ENCODE data around the gene LINGO3.
"Not testable (repeated sequence)": the region's sequence is repeated elsewhere in the genome, so short reads cannot be mapped to it uniquely, and the experiment has no call there.

The LINGO3 gene, protein sequence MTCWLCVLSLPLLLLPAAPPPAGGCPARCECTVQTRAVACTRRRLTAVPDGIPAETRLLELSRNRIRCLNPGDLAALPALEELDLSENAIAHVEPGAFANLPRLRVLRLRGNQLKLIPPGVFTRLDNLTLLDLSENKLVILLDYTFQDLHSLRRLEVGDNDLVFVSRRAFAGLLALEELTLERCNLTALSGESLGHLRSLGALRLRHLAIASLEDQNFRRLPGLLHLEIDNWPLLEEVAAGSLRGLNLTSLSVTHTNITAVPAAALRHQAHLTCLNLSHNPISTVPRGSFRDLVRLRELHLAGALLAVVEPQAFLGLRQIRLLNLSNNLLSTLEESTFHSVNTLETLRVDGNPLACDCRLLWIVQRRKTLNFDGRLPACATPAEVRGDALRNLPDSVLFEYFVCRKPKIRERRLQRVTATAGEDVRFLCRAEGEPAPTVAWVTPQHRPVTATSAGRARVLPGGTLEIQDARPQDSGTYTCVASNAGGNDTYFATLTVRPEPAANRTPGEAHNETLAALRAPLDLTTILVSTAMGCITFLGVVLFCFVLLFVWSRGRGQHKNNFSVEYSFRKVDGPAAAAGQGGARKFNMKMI

GRCh38 chr19:2308114-2308556 is at the start of gene LINGO3:
LINGO3 (minus strand) TSS chr19:2308154; CDS start chr19:2291776, 16,378 bp downstream.
- no peak for DNase-seq (ENCODE audit: low read depth)

DNA sequence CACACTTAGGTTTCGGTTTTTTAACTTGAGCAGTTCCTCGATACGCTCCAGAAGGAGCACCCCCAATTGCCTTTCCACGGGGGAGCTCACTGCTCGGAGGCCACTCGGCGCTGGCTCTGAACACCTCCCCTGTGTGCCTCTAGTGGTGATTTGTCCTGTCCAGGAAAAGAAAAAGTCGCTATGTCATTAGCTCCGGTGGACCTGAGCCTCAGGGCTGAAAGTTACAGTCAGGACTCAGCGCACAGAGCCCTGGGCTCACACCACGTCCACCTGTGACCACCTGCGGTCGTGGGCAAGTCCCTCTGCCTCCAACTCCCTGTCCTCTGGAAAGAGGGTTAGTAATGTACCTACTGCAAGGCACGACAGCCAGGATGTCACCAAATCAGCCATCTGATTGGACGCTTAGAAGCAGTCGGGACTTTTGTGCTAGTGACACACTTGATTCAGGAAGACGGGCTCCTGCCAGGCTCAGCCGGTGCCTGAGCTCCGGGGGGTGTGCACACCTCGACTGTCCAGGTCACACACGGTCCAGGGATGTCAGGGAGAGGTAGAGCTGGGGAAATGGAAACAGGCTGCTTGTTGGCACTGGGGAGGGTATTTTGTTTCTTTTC is 48.2 kb upstream of the LINGO3 start:
- DNase-seq (ENCODE audit: low read depth) = no peak

- DNase-seq (ENCODE audit: low read depth) = peak; percentile 54
Measured at GRCh38 chr19:2355168-2356035, 47.4 kb upstream of the LINGO3 start.

- no peak for DNase-seq (ENCODE audit: low read depth)
Measured at GRCh38 chr19:2354670-2355069, 46.7 kb upstream of the LINGO3 start.

GRCh38 chr19:2353887-2354592 is 46.1 kb upstream of the LINGO3 start:
- no peak for DNase-seq (ENCODE audit: low read depth)

DNA sequence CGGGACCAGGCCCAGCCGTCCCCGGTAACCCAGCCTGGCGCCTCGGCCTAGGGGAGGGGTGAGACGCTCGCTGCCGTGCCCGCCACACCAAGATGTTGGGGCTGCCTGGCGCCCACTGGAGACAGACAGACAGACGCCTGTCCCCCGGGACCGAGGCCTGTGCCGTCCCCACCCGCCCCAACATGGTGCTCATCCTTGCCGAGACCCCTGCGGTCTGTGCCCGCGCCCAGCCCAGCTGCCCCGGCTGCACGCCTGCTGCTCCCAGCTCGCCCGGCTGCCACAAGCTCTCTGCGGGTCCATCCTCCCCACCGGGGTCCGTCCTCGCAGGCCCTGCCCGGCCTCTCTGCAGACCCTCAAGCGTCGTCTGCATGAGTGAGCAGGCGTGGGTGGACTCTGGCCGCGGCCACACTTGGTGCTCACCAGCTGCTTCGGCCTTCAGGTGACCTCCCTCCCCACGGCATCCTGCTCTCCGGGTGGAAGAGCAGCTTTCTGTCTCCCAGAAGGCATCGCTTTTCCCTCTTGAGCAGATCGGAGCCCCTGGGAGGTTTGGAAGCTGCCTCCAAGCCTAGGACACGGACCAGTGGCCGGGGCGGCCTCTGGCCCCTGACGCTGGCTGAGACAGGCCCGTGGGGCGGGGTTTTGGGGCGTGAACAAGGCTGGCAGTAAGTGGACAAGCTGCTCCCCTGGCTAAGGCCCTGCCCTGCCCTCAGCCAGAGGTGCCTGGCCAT is 45.4 kb upstream of the LINGO3 start:
- DNase-seq (ENCODE audit: low read depth) = no peak

- DNase-seq (ENCODE audit: low read depth) = no peak
Measured at GRCh38 chr19:2352121-2352520, 44.2 kb upstream of the LINGO3 start.

GRCh38 chr19:2351591-2351990 is 43.6 kb upstream of the LINGO3 start:
- DNase-seq (ENCODE audit: low read depth) = no peak

- no peak for DNase-seq (ENCODE audit: low read depth)
Measured at GRCh38 chr19:2350656-2351055, 42.7 kb upstream of the LINGO3 start.

DNA sequence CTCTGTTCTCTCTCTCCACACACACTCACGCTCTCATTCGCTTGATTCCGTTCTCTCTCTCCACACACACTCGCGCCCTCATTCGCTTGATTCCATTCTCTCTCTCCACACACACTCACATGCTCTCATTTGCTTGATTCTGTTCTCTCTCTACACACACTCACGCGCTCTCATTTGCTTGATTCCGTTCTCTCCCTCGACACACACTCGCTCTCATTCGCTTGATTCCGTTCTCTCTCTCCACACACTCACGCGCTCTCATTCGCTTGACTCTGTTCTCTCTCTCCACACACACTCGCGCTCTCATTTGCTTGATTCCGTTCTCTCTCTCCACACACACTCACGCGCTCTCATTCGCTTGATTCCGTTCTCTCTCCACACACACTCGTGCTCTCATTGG is 41.9 kb upstream of the LINGO3 start:
- DNase-seq (ENCODE audit: low read depth) = not testable (repeated sequence)

DNA sequence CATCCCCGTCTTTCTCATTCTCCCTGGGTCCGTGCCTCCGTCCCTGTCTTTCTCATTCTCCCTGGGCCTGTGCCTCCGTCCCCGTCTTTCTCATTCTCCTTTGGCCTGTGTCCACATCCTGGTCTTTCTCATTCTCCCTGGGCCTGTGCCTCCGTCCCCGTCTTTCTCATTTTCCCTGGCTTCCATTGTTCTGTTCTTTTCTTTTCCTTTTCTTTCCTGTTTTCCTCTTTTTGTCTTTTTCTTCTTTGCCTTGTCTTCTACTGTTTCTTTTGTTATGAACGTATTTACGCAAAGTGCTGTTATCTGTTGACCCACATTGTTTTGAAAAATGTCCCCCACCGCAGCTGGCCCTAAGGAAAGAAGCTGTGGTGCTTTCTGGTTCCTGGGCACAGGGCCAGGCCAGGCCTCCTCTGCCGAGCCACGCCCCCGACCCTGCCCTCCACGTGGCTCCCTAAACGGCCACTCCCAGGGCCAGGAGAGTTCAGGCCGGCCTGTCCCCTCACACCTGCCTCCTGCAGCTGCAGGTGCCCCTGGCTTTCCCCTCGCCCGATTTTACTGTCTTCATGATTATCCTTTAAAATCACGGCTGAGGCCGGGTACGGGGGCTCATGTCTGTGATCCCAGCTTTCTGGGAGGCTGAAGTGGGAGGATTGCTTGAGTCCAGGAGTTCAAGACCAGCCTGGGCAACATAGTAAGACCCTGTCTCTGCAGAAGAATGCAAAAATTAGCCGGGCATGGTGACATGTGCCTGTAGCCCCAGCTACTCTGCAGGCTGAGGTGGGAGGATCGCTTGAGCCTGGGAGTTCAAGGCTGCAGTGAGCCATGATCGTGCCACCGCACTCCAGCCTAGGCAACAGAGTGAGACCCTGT is 38.1 kb upstream of the LINGO3 start:
- no peak for DNase-seq (ENCODE audit: low read depth)

DNA sequence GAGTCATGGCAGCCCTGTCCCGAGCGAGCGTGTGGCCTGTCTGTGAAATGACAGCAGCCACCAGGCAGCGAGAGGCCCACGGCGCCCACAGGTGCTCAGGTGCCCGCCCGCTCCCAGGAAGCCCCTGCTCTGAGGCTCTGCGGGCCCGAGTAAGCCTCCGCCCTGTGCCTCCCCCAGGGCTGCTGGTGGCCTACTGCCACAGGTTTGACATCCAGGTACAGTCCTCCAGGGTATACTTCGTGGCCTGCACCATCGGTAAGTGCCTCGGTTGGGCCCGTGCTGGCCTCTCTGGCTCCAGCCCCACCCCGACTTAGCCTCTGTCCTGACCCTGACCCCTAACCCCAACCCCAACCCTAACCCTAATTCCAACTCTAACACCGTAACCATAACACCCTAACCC is 37.1 kb upstream of the LINGO3 start:
- DNase-seq (ENCODE audit: low read depth) = no peak

GRCh38 chr19:2344381-2344870 is 36.5 kb upstream of the LINGO3 start:
- no peak for DNase-seq (ENCODE audit: low read depth)

DNA sequence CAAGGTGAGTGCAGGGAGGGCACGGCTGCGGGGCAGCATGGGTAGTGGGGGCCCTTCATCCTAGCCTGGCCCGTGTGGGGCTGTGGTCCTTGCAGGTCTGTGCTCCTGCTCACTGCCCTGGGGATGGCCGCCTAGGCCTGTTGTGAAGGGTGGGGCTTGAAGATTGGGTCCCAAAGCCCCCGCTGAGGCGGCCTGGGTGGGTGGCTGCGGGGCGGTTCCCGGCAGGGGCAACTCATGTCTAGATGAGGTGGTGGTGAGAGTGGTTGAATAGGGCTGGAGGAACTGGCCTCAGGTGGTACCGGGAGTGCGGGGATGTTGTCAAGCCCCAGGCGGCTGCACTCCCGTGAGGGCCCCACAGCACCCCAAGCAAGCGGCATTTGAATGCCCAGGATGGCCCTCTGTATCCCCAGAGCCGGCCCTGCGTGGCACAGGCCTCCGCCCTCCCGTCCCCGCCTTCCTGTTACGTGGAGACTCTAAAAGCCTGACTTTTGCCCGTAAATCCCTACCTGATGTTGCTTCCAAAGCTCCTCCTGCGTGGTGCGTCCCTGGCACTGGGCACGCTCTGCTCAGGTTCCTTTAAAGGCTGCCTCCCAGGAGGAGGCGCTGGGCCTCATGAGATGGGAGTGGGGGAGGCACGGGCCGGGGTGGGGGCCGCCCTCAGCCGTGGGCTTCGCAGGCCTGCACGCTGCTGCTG is 35.5 kb upstream of the LINGO3 start:
- no peak for DNase-seq (ENCODE audit: low read depth)

DNA sequence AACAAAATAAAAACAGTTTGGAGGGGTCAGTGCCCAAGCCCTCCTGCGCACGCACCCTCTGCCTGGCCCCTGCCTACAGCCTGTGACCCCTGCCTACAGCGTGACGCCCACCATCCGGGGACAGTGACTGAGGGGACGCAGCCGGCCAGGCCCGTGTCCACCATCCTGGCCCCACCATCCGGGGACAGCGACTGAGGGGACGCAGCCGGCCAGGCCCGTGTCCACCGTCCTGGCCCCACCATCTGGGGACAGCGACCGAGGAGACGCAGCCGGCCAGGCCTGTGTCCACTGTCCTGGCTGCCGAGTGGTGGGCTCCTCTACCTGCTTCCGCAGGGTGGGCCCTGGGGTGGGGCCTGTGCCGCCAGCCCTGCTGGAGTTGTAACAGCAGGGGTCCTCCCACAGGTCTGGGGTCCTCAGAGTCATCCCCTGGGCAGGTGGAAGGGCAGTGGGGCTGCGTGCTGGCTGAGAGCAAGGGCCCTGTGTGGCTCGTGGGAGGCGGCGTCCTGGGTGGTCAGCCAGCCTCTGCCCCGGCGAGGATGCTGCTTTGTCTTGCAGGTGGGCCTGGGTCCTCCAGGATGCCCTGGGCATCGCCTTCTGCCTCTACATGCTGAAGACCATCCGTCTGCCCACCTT is 34.8 kb upstream of the LINGO3 start:
- no peak for DNase-seq (ENCODE audit: low read depth)

DNA sequence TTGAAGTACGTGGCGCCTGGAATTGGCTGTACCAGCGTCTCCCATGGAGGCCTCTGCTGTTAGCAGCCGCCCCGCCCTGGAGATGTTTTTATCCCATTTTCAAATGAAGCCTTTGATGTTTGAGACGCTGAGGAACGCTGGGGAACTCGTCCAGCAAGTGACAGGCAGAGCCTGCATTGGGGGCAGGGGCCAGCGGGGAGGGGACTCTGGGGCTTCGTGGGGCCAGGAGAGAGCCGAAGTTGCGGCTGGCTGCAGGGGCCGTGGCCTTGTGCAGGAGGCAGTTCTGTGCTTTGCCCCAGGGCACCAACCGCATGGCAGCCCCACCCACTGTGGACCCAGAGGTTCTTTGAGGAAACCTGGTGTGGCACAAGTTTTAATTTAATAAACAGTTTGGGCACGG is 34.0 kb upstream of the LINGO3 start:
- DNase-seq (ENCODE audit: low read depth) = no peak

DNA sequence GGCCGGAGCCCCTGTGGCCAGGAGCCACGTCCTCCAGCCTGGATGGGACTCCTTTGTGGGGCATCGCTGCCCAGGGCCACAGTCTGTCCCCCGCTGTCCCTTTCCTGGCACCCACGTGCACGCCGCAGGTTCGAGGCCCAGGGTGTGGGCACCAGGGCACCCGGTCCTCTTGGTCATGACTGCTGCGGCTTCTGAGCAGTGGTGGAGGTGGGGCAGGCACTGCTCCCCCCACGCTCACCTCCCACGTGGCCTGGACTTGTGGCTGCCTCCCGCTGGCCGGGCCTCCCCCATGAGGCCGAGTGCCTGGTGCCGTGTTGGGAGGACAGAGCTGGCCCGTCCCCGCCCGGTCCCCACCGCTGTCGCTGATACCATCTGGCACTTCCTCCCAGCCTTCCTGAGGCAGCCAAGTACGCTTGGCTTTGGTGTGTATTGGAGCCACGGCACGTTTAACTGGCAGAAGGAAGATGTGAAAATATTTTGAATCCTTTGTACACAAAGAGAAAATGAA is 33.3 kb upstream of the LINGO3 start:
- no peak for DNase-seq (ENCODE audit: low read depth)

DNA sequence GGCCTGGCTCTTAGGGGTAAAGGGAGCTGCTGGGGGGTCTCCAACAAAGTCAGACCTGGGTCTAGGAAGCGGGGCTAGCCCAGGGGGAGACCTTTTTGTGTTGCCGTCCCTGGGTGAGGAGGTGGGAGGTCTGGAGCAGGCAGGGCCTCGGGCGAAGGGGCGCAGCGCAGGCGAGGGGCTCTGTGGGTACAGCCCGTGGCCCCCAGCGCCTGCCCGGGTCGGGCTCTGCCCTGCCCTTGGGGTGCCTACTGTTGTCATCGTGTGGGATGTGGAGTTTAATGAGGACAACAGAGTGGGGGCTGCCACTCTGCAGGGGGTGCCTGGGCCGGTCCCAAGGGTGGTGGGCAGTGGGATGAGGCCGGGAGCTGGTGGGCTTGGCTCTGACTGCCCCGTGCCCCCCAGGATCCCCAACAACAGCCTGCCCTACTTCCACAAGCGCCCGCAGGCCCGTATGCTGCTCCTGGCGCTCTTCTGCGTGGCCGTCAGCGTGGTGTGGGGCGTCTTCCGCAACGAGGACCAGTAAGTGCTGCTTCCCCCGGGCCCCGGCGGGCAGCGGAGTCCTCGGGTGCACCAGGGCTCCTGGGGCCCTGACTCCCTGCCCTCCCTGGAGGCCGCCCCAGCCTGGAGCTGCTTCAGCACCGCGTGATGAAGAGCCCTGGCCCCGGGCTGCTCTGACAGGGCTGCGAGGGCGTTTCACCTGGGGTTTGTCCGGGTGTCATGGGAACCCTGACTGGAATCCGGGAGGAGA is 32.7 kb upstream of the LINGO3 start:
- DNase-seq (ENCODE audit: low read depth) = no peak
